ENCODE results near the gene CABP2.
"Not testable (repeated sequence)": the region's sequence is repeated elsewhere in the genome, so short reads cannot be mapped to it uniquely, and the experiment has no call there.

Gene CABP2

DNA sequence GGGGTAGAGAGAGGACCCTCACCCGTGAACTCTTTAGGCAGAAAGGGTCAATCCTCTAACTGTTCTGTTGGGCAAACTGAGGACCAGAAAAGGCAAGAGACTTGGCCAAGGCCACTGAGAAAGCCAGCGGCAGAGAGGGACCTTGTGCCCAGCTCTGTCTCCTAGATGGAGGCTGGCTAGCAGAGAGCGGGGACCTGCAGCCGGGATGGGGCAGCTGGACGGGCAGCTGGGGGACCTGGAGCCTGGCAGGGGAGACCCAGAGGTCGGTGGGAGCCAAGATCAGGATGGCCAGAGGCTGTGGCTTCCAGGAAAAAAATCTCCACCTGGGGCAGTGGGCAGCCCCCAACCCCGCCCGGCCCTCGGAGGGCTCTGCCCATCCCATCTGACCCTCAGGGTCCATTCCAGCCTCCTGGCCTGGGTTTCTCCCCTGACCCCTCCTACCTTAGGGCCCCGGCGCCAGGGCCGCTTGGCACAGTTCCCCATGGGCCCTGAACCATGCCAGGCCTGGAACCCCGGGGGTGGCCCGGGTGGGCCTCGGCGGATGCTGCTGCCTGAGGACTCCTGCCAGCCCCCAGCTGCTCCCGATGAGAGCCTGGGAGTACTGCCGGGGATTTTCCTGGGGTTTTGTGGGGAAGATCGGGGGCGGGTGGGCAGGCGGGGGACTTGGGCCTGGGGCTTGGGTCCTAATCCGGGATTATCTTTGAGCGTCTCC lies at the start of gene CABP2:
CABP2 (minus strand) TSS at position 603 of the 712 bp plus-strand sequence; CDS start at position 483, 120 bp downstream.
- no peak for DNase-seq

DNA sequence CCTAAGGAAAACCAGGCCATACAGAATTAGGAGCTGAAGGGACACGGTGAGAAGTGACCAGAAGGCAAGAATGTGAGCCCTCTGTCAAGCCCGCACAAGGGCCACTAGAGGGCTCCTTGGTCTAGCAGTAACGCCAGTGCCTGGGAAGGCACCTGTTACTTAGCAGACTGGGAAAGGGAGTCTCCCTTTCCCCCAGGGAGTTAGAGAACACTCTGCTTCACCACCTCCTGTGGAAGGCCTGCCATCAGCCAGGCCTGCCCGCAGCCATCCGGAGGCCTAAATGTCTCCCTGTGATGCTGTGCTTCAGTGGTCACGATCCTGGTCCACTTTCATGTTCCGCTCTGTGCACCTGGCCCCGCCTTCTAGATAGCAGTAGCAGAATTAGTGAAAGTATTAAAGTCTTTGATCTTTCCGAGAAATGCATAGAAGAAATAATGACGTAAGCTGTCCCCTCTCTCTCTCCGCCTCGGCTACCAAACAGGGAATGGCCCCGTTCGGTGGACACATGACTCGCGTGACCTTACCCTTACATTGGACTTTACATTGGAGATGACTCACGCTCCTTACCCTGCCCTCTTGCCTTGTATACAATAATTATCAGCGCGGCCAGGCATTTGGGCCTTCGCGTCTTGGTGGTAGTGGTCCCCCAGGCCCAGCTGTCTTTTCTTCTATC lies 49.6 kb upstream of the CABP2 start:
- peak; percentile 30 to 65 for DNase-seq

DNA sequence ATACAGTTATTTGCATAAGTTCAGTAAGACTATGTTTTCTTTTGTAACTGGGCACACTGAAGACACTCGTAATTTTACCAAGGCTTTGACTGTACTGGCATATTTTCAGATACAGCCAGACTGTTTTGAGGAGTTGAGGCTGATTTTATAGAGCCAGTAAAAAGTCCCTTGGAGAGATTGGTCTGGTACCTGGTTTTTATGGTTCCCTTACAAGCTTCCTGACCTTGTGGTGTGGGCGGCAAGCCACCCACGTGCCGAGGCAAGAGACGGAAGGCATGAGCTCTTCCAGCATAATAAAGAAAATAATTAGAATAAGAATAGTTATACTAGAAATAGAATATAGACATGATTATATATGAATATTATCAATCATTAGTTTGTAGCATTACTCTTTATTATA lies 49.1 kb upstream of the CABP2 start:
- no peak for DNase-seq

DNA sequence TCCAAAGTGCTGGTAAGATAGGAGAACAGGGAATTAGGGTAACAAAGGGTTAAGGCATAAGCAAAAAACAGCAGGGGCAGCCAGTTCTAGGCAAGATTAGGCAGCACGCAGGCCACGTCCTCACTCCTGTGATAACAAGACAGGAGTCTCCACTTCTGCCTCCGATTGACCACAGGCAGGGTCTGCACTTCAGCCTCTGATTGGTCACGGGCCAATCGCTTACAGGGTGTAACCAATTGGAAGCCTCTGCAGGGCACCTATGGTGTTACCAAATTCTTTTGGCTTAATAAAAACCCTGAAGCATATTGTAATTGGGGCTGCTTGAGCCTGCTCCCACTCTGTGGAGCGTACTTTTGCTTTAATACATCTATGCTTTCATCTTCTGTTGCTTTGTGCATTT lies 48.2 kb upstream of the CABP2 start:
- DNase-seq = no peak

DNA sequence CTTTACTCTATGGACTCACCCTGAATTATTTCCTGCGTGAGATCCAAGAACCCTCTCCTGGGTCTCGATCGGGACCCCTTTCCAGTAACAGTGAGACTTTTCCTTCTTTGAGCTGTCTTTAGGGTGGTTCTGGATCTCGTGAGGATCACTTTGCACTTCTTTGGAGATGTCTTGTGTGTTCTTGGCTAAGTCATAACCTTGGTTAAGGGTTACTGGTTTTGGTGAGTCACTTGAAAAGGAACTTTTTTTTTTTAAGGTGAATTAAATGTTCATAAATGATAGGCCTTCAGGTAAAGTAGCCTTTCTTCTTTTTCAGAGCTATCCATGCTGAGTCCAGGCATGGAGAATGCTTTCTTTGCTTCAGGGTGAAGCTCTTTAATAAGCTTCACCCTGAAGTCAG lies 41.0 kb upstream of the CABP2 start:
- no peak for DNase-seq

DNA sequence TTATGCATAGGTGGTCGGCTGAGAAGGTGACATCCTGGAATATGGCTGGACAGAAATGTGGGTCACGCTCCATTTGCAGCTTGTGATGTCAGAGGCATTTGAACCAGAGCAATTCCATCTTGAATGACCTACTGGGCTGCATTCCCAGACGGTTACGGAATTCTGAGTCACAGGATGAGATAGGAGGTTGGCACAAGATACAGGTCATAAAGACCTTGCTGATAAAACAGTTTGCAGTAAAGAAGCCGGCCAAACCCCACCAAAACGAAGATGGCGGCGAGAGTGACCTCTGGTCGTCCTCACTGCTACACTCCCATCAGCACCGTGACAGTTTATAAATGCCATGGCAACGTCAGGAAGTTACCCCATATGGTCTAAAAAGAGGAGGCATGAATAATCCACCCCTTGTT lies 40.5 kb upstream of the CABP2 start:
- not testable (repeated sequence) for DNase-seq

DNA sequence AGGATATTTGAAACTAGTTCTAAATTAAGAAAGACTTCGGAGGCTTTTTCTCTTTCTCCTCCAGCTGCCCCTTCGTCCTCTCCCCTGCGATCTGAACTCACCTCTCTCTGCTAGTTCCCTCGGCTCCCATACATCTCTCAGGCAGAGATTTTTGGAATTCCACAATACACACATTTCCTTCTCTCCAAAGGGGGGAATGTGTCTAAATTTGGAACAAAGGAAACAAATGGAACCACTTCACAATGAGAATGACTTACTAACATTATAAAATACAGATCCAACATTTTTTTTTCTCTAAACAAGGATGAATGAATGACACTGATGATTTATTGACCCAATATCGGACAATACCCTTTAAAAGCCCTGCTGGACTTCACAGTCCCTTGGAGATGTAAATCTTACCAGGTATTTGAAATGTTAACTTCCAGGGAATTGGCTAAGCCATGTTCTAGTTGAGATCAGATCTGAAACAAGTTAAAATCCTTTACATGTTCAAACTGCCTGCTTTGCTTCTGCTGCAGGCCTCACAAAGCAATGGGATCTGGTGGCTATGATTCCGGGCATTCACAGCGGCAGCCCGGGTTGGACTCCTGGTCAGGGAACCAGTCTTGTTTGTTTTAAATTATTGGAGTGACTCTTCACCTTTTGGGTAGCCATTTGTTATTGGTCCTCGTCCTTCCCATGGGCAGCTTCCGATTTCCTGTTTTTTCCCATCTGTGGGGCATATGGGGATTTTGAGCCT lies 39.9 kb upstream of the CABP2 start:
- DNase-seq = no peak

DNA sequence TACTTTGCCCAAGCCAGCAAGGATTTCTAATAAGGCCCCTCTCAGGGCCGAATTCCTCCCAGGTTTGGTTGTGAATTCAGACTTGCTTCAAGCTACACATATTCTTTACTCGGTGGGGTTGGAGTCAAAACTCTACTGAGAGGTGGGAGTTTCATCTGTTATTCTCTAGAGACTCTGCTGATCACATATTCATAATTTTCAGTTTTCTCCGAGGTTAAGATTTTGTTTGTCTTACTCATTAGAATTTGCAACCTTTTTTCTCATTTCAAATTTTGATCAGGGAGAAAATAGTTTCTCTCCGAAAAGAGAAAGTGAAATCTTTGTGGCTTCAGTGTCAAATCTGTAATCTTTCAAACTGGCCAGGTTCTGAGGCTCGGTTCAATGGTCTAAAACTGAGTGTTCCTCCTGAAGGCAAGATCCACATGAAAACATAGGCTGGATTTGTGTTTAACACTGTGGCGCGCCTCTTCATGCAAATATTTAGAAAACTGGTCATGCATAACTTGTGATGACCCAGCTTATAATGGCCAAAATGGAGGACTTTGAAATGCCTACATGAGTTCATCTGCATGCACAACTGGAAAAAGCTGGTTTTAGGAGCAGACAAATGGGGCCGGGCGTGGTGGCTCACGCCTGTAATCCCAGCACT lies 38.8 kb upstream of the CABP2 start:
- no peak for DNase-seq

DNA sequence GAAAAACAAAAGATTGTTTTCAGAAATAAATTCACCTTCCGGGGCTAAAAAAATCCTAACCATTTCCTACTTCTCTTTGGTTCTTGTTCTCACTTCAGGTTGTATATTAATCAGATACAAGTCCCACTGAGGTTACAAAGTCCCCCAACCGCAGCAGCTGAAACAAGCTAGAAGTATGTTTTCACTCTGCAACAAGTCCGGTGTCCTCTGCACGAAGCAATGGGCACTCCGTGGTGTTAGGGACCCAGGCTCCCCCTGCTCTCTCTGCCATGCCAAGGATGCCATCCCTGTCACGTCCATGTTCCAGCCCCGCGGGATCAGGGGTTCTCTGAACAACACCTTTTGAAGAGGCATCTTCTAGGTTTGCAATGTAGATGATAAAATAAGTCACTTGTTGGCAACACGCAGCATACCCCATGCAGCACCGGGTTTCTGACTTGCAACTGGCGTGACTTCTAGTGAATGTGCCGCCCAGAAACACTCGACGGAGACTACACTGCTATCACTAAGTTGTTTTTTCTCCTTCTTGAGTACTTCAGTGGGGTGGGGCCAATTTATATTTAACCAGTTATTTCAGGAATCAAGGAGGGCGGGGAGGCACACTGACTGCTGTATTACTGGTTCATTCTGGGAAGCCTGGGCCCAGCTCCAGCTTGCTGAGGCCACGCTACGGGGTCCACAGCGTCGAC lies 35.0 kb upstream of the CABP2 start:
- DNase-seq = no peak

DNA sequence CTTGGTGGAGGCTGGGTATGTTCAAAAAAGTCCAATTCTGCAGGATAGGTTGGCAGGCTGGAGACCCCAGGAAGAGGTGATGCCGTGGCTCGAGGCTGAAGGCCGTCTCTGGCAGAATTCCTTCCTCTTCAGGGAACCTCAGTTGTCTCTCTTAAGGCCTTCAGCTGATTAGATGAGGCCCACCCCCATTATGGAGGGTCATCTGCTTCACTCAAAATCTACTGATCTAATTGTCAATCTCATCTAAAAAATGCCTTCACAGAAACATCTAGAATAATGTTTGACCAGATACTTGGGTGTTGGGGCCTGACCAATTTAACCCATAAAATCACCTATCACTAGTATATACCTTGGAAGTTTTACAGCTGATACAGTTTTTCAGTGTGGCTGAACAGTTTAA lies 33.0 kb upstream of the CABP2 start:
- DNase-seq = no peak

DNA sequence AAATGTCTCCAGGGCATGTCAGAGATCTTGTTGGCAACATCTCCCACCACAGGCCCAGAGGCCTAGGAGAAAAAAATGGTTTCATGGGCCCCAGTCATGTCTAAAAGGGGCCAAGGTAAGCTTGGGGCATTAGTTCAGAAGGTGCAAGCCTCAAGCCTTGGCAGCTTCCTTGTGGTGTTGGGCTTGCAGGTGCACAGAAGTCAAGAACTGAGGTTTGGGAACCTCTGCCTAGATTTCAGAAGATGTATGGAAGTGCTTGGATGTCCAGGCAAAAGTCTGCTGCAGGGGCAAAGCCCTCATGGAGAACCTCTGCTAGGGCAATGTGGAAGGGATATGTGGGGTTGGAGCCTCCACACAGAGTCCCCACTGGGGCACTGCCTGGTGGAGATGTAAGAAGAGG lies 28.5 kb upstream of the CABP2 start:
- not testable (repeated sequence) for DNase-seq

DNA sequence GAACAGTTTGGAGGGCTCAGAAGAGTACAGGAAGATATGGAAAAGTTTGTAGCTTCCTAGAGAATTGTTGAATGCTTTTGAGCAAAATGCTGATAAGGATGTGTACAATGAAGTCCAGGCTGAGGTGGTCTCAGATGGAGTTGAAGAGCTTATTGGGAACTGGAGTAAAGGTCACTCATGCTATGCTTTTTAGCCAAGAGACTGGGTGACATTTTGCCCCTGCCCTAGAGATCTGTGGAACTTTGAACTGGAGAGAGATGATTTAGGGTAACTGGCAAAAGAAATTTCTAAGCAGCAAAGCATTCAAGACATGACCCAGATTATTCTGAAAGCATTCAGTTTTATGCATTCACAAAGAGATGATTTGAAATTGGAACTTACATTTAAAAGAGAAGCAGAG lies 27.9 kb upstream of the CABP2 start:
- DNase-seq = no peak

DNA sequence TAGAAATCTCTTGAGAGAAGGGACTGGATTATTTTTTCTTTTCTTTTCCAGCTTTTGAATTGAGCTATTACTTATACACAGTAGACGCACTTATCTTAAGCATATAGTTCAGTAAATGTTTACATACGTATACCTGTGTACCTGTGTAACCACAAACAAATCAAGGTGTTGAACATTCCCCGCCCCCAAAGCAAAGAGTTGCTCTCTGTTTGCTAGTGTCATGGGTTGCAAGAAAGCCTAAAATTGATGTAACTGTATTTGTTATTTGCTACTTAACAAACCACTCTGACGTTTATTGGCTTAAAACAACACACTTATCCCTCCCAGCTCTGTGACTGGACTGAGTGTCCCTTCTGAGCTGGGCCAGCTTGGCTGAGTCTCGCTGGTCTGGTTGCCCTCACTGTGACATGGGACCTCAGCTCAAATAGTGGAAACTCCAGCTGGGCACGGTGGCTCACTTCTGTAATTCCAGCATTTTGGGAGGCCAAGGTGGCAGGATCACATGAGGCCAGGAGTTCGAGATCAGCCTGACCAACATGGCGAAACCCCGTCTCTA lies 25.4 kb upstream of the CABP2 start:
- no peak for DNase-seq

DNA sequence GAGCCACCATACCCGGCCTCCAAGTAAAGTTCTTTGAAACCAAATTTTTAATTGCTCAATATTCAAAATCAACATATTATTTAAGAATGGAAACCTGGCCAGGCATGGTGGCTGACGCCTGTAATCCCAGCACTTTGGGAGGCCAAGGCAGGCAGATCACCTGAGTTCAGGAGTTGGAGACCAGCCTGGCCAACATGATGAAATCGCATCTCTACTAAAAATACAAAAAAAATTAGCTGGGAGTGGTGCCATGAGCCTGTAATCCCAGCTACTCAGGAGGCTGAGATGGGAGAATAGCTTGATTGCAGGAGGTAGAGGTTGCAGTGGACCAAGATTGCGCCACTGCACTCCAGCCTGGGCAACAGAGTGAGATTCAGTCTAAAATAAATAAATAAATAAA lies 24.9 kb upstream of the CABP2 start:
- not testable (repeated sequence) for DNase-seq

DNA sequence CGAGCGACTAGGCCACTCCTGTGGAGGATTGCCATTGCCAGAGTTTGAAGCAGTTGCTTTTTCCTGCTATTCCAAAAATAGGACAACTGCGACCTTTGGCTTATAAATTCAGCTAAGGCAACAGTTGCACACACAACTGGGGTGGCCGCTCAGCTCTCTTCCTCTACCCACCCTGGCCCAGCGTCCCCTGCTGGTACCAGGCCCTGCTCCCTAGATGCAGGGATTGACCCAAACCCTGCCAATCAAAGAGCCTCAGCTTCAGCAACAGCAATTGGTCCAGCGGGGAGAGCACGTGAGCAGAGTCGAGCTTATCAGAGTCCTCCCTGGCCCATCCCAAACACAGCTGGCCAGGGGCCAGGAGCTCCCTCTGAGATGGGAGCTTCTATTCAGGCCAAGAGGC lies 22.0 kb upstream of the CABP2 start:
- DNase-seq = no peak

DNA sequence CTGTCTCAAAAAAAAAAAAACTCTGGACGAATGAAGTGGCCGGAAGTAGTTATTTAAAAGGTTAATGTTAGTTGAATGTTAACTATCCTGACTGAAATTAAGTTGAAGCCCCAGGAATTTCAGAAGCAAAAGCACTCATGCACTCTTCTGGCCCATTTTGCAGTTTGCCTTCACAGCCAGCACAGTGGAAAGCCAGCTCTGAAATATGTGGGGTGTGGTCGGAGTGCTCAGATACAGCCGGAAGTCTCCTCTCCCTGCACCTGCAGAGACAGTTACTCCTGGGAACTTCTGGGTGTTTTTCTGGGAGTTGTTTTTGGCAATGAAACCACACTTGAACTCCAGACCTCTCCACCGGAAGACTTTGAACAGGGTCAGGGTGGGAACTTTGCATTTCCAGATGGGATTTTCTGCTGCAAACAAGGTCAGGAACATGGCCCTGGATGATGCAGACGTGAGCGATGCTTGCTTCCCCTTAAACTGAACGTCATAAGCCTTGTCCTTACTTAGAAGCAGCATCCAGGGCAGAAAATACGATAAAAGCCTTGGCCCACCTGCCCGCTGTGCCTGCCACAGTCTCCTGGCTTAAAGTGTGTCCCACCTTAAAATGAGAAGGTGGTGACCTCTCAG lies 21.5 kb upstream of the CABP2 start:
- no peak for DNase-seq

DNA sequence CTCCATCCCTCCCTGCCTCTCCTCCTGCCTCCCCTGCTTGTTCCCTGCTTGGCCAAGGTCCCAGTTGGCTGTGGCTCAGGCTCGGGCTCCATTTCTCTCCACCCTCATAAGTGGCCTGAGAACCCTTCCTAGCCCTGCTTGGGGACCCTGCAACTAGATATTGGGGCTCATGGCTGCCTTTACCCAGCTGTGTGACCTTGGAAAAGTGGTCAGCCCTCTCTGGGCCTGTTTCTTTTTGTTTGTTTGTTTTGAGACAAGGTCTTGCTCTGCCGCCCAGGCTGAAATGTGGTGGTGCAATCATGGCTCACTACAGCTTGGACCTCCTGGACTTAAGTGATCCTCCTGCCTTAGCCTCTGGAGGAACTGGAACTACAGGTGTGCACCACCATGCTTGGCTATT lies 20.3 kb upstream of the CABP2 start:
- DNase-seq = no peak

DNA sequence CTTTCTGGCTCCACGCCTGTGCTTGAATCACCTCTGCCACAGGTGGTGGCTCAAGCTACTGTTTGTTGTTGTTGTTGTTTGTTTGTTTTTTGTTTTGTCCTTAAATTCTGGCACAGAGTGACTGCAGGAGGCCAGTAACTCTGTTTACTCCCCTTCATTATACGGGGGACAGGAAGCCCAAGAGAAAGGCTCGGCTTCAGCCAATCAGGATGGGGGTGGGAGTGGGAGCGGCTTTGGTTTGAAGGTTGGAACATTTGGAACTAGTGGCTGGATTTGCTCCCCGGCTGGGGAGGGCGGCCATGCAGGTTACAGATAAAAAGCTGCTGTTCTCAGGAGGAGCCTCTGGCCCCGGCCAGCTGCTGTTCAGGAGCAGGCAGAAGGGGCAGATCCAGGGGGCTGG lies 19.7 kb upstream of the CABP2 start:
- DNase-seq = no peak

DNA sequence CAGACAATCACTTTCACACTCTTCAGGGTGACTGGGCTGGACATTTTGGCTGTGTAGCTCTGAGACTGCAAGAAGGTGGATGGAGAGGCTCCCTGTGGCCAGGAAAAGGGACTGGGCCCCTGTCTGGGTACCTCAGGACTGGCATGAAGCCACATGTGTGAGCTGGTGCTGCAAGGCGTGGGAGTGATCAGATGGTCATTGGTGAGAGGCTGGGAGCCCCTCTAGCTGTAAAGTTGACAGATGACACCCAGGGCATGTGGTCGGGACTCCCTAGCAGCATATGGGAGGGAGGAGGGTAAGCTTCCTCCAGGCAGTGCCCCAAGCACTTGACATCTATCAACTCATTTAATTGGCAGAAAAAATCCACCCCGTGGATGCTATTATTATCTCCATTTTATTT lies 18.9 kb upstream of the CABP2 start:
- DNase-seq = no peak

DNA sequence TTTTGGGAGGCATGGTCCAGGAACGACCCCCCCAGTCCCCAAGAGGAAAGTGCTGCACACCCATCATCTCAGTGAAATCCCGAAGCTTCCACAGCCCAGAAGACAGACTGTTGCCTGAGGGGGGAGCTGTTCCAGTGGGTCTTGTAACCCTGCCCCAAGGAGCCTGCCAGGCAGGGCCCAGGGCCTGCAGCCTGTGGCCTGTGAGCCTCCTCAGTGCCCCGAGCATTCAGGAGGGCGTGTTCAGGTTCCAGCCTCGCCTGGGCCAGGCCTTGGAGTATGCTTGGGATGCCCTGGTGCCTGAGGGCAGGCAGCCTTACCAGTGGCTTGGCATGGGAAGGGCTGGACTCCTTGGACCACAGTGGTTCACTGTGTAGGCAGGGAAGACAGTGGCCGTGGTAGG lies 18.0 kb upstream of the CABP2 start:
- no peak for DNase-seq

DNA sequence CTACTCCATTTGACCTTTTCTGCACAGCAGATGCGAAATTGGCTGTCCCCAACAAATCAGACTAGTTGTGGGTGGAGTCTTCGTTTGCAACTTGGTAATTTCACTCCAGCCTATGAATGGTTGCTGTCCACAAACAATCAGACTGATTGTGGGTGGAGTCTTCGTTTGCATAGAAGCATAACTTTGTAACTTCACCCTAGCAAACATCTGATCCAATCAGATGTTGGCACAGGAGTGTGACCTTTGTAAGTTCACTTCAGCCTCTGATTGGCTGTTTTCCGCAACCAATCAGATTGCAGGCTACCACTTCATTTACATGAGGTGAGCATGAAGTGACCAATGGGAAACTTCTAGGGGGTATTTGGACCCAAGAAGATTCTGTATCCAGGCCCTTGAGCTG lies 16.3 kb upstream of the CABP2 start:
- DNase-seq = no peak

DNA sequence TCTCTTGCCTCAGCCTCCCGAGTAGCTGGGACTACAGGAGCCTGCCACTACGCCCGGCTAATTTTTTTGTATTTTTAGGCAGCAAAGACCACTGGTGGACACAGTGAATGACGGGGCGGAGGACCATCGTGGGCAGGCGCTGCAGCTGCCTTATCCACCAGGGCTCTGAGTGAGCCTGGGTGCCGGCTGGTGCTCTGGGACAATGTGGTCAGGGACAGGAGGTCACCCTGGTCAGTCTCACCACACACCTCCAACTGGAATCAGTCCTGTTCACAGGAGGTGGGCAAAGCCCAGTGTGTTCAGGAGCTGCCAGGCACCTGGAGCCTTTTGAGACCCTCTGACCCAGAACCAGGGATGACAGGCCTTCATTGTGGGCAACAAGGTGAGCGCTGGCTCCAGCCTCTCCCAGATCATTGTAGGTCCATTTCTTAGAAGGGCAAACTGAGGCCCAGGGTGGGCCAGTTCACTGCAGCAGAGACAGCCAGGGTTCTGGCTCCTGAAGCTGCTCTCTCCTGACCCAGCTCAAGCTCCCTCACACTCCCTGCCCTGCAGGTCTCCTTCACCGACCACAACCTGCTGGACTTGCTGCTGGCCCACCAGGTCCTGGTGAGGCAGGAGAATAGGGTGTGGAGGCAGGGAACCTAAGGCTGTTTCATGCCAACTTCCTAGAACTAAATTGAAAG lies 15.7 kb upstream of the CABP2 start:
- DNase-seq = no peak

Data from NCI-H1930 (cell line).